Body of pancreas (tissue), 4 donors: ENCODE results near the gene VOPP1. TPM values are rescaled to one million over a fixed set of nuclear protein-coding genes. Genes with fewer than 3 reads are reported as not detected.

Experiments
- ATAC-seq: fragments of 150-250 bp; one replicate; pipeline ENCODE4 v1.9.1; 2016
- DNase-seq, 4 donors: peaks; one replicate each; pipeline ENCODE4 v3.0.0-alpha.2; 2019
- H3K27ac ChIP-seq, 4 donors: fragments of 200-600 bp; sonication (generic); 1 replicate in 3 of 4; 2 replicates in 1 of 4; pipeline versions ENCODE4 v1.5.1 to v1.6.1; 2016 to 2019; ENCODE audit warnings: mild to moderate bottlenecking in 1 of 4, mixed read lengths in 1 of 4, moderate library complexity in 1 of 4
- H3K27me3 ChIP-seq, 2 donors: fragments of 200-600 bp; sonication (generic); one replicate each; pipeline ENCODE4 v1.6.0; 2016; ENCODE audit warnings: mild to moderate bottlenecking in 1 of 2
- H3K36me3 ChIP-seq, 2 donors: fragments of 200-600 bp; sonication (generic); replicated peaks in 1 of 2; 2 replicates each; pipeline ENCODE4 v1.5.1; 2016; ENCODE audit warnings: low read depth in 2 of 2; ENCODE audit not compliant: insufficient read depth in 1 of 2
- H3K4me1 ChIP-seq: fragments of 200-600 bp; sonication (generic); one replicate; pipeline ENCODE4 v1.6.0; 2016
- H3K4me3 ChIP-seq, 2 donors: fragments of 200-600 bp; sonication (generic); 1 replicate in 1 of 2; 2 replicates in 1 of 2; pipeline ENCODE4 v1.5.1; 2016 to 2019
- H3K9me3 ChIP-seq, 3 donors: fragments of 200-600 bp; sonication (generic); 1 replicate in 2 of 3; 2 replicates in 1 of 3; pipeline ENCODE4 v1.5.1; 2016
- CTCF ChIP-seq, 7 experiments: fragments of 450-650 bp in 4 of 7; fragments of 200-600 bp in 3 of 7; sonication (generic) in 3 of 7; IDR thresholded peaks; one replicate each; pipeline ENCODE4 v1.5.1; 2016 to 2019; ENCODE audit warnings: antibody characterized with exemption in 7 of 7
- POLR2A ChIP-seq, 3 donors: fragments of 450-650 bp; IDR thresholded peaks; one replicate each; pipeline ENCODE4 v1.6.1; 2016; ENCODE audit warnings: antibody characterized with exemption in 3 of 3, mild to moderate bottlenecking in 2 of 3
- WGBS, 2 donors: methylation state at CpG; one replicate each; pipeline ENCODE4 v1.1.5; 2017; 5-methylcytosine and 5-hydroxymethylcytosine counted together
- intact Hi-C: fragments of 100-400 bp; cut with DNase I; formaldehyde crosslinking; loops from one replicate; pipeline ENCODE4 v1.15.1; 2023
- total RNA-seq, 2 donors: library from RNA; depleted of rRNA; stranded (reverse); fragments of >200 nt; gene quantifications; one replicate each; pipeline ENCODE4 v1.1.0, GENCODE V29; 2016

VOPP1 gene
- total RNA-seq, 2 donors from 2014 or later, result 25.1 to 30.6 TPM

GRCh38 chr7:55534916-55535590, 37.2 kb downstream of the VOPP1 start:
- intact Hi-C loops, result no loop called here
- peak overlapping the region in 2 of 4 donors; percentile 36 to 47 for H3K27ac ChIP-seq
- H3K36me3 ChIP-seq, result no peaks in the 10 kb centered on the region
- no peak for ATAC-seq
- 87 to 96% methylated on average over 6 of the region's 6 CpGs for WGBS, 2 donors
- H3K4me1 ChIP-seq, result peaks cover 8% of the 10 kb centered on the region
- H3K4me3 ChIP-seq, result no peak overlapping the region
- H3K27me3 ChIP-seq, result no peaks in the 10 kb centered on the region
- H3K9me3 ChIP-seq, result no peaks in the 10 kb centered on the region
- TF ChIP-seq CTCF (IDR thresholded peaks at IDR 0.05) (no peak), POLR2A (IDR thresholded peaks at IDR 0.05) (no peak)
- no peak for DNase-seq

GRCh38 chr7:55534262-55534915, 37.9 kb downstream of the VOPP1 start:
- Histone ChIP-seq H3K27me3 (no peaks in the 10 kb centered on the region), H3K4me1 (peaks cover 8% of the 10 kb centered on the region), H3K9me3 (no peaks in the 10 kb centered on the region), H3K4me3 (no peak overlapping the region), H3K36me3 (no peaks in the 10 kb centered on the region), H3K27ac (peak overlapping the region in 2 of 4 donors; percentile 36 to 53)
- TF ChIP-seq POLR2A (IDR thresholded peaks at IDR 0.05) (no peak), CTCF (IDR thresholded peaks at IDR 0.05) (no peak)
- 65 to 68% methylated on average over 7 to 8 of the region's 8 CpGs for WGBS, 2 donors
- peak in 1 of 4 donors; percentile 65 for DNase-seq
- ATAC-seq, result no peak
- intact Hi-C loops, result no loop called here

GRCh38 chr7:55533729-55534080, 38.6 kb downstream of the VOPP1 start:
- 74 to 82% methylated on average over 2 of the region's 2 CpGs for WGBS, 2 donors
- H3K27ac ChIP-seq, result peak overlapping the region in 2 of 4 donors; percentile 18 to 53
- no peak overlapping the region for H3K4me3 ChIP-seq
- H3K36me3 ChIP-seq, result no peaks in the 10 kb centered on the region
- DNase-seq (no peak), ATAC-seq (no peak)
- peaks cover 8% of the 10 kb centered on the region for H3K4me1 ChIP-seq
- no peaks in the 10 kb centered on the region for H3K27me3 ChIP-seq
- no peaks in the 10 kb centered on the region for H3K9me3 ChIP-seq
- TF ChIP-seq CTCF (IDR thresholded peaks at IDR 0.05) (no peak), POLR2A (IDR thresholded peaks at IDR 0.05) (no peak)
- intact Hi-C loops, result no loop called here

- DNase-seq (peak in 1 of 4 donors; percentile 64), ATAC-seq (no peak)
- WGBS, 2 donors, result 71 to 75% methylated on average over 3 to 4 of the region's 4 CpGs
- Histone ChIP-seq H3K36me3 (no peaks in the 10 kb centered on the region), H3K9me3 (no peaks in the 10 kb centered on the region), H3K4me3 (no peak overlapping the region), H3K27ac (peak overlapping the region in 2 of 4 donors; percentile 18 to 53), H3K27me3 (no peaks in the 10 kb centered on the region), H3K4me1 (peaks cover 8% of the 10 kb centered on the region)
- intact Hi-C loops, result no loop called here
- no peak for TF ChIP-seq CTCF (IDR thresholded peaks at IDR 0.05)
- no peak for TF ChIP-seq POLR2A (IDR thresholded peaks at IDR 0.05)
Measured at GRCh38 chr7:55533050-55533728, 39.1 kb downstream of the VOPP1 start.
